ENCODE results near the gene FRMD8.

The FRMD8 gene

GRCh38 chr11:65425971-65426838, 39.8 kb downstream of the FRMD8 start:
- no peak for DNase-seq

GRCh38 chr11:65426839-65427690, 40.6 kb downstream of the FRMD8 start:
- no peak for DNase-seq

- DNase-seq: no peak
Measured at GRCh38 chr11:65427691-65428577, 41.5 kb downstream of the FRMD8 start.

GRCh38 chr11:65428578-65429067, 42.2 kb downstream of the FRMD8 start:
- no peak for DNase-seq

- DNase-seq: no peak
Measured at GRCh38 chr11:65429068-65429681, 42.7 kb downstream of the FRMD8 start.

GRCh38 chr11:65429724-65430405, 43.4 kb downstream of the FRMD8 start:
- DNase-seq: peak; percentile 71

GRCh38 chr11:65430406-65431217, 44.2 kb downstream of the FRMD8 start:
- peak; percentile 44 for DNase-seq

GRCh38 chr11:65431451-65432099, 45.1 kb downstream of the FRMD8 start:
- no peak for DNase-seq

- no peak for DNase-seq
Measured at GRCh38 chr11:65432100-65432650, 45.7 kb downstream of the FRMD8 start.

- DNase-seq: no peak
Measured at GRCh38 chr11:65432686-65433582, 46.5 kb downstream of the FRMD8 start.

- DNase-seq: no peak
Measured at GRCh38 chr11:65433657-65434056, 47.2 kb downstream of the FRMD8 start.

- DNase-seq: no peak
Measured at GRCh38 chr11:65434057-65434666, 47.7 kb downstream of the FRMD8 start.

- DNase-seq: no peak
Measured at GRCh38 chr11:65434667-65435410, 48.4 kb downstream of the FRMD8 start.

- no peak for DNase-seq
Measured at GRCh38 chr11:65435411-65435931, 49.0 kb downstream of the FRMD8 start.

- no peak for DNase-seq
Measured at GRCh38 chr11:65435981-65436411, 49.6 kb downstream of the FRMD8 start.

GRCh38 chr11:65436412-65437032, 50.1 kb downstream of the FRMD8 start:
- DNase-seq: no peak

Data from NCI-H2029 (cell line).